GM18502 (cell line): ENCODE measurements around the gene TCN1.

ENCODE experiments used
- ATAC-seq: cut with Tn5 transposase; IDR thresholded peaks from one replicate; pipeline ENCODE4 v1.9.1; 2021; ENCODE audit warnings: mild to moderate bottlenecking; ENCODE audit not compliant: unreplicated experiment, poor library complexity

Gene TCN1

DNA sequence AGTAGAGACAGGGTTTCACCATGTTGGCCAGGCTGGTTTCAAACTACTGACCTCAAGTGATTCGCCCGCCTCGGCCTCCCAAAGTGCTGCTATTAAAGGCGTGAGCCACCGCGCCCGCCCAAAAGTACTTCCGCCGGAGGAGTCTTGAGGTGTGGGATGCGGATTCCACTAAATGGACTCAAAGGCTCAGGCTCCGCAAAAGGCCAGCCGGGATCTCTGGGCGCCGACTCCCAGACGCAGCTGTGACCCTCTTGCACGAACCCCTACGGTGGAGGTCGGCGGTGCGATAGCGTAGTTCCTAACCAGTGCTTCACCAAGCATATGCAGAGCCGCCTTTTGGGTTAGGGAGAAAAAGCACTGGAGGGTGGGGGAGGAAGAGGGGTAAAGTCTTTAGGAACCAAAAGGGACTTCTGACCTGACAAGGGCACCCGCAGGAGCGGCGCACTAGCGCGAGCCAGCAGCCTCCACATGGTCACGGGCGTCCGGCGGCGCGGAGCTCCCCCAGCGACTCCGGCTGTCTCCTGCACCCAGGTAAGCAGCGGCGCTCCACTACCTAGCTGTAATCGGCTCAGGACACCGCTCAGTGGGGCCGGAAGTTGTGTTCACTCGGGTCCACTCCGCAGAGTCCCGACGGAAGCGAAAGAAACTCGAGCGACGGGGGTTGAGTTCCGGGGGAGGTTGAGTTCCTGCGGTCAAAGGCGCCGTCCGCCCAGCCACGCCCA, 55.9 kb downstream of the TCN1 start, which contains the start of gene MRPL16:
Gene MRPL16 (minus strand): TSS at position 590 of the 722 bp plus-strand sequence. CDS start 120 bp downstream, at position 470.
- ATAC-seq: peak; percentile 99

DNA sequence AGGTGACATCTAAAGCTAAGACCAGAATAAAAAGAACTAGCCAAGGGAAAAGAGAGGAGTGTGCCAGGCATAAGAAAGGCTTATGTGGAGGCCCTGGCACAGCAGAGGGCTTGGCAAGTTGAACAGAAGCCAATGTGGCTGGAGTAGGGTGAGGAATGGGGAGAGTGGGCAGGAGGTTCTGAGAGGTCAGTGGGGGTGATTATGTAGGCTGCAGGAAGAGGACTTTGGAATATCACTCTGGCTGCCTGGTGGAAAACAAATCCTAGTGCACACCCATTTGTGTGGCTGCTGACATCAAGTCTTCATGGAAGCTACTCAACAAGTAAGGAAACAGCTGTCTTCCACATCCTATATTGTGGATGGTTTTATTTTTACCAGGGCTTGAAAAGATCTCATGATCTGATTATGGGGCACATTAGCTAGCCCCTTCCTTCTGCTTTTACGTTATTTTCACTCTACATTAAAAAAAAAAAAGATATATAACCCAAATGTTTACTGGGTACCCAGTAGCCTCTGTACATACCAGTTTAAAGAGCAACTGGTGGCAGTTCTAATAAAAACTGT, 59.2 kb downstream of the TCN1 start:
- ATAC-seq: no peak

DNA sequence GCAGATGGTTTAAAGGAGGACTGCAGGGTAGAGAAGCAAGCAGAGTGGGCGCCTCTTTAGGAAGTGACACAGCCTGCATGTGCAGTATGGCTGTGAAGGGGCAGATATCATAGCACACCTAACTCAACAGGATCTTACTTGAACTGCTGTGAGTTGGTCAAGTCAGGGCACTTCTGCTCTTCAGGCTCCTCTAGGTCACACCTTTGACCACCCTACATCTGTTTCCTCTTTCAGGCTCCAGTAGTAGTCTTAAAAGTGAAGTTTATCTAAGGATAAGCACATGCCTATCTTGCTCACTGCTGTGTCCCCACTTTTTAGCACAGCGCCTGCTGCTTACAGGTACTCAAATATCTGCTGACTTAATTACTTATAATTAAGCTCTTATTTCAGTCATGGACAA, 62.2 kb downstream of the TCN1 start:
- ATAC-seq: no peak
